Caco-2 (cell line): ENCODE data around the gene PDCD6IP. TPM values are rescaled to one million over a fixed set of nuclear protein-coding genes. Genes with fewer than 3 reads are reported as not detected.

Experiments
- BruUV-seq: library from RNA; stranded (reverse); fragments of 400-500 nt; replicated peaks from 2 replicates; lab custom pipeline; 2021; lab: Mats Ljungman, UMichigan
- CTCF ChIA-PET: fragments of 300-600 bp; sonication (Branson Sonifier 250); formaldehyde crosslinking; loops from one replicate; lab custom pipeline; 2022; ENCODE audit warnings: antibody characterized with exemption; lab: Charles Lee
- POLR2A ChIA-PET: fragments of 300-600 bp; sonication (Branson Sonifier 250); formaldehyde crosslinking; loops from one replicate; lab custom pipeline; 2022; ENCODE audit warnings: antibody characterized with exemption; lab: Charles Lee
- DNase-seq, 2 experiments: peaks; one replicate each; pipeline versions ENCODE4 v3.0.0 to v3.0.0-alpha.2; 2020 to 2022
- H3K27me3 ChIP-seq: replicated peaks from 2 replicates; pipeline ENCODE4 v1.6.0; 2011; ENCODE audit warnings: low read length; ENCODE audit not compliant: control insufficient read depth, insufficient read depth
- H3K36me3 ChIP-seq: 2 replicates; pipeline ENCODE4 v1.5.1; 2011; ENCODE audit warnings: low read length; ENCODE audit not compliant: control insufficient read depth, insufficient read depth
- H3K4me1 ChIP-seq: fragments of 250-450 bp; sonication (Bioruptor Pico); 2 replicates; pipeline ENCODE4 v1.5.1; 2020; ENCODE audit warnings: mild to moderate bottlenecking
- H3K4me3 ChIP-seq: 2 replicates; pipeline ENCODE4 v1.5.1; 2011; ENCODE audit warnings: low read depth, mild to moderate bottlenecking, control low read depth, low read length
- H3K9me3 ChIP-seq: fragments of 250-450 bp; sonication (Bioruptor Pico); 2 replicates; pipeline ENCODE4 v1.5.1; 2020; ENCODE audit warnings: mild to moderate bottlenecking, moderate library complexity
- H3K27ac Mint-ChIP-seq: one replicate; pipeline ENCODE4 v1.8.0; 2022; ENCODE audit warnings: mixed read lengths; ENCODE audit not compliant: unreplicated experiment
- H3K27me3 Mint-ChIP-seq: one replicate; pipeline ENCODE4 v1.8.0; 2022; ENCODE audit warnings: mixed read lengths; ENCODE audit not compliant: insufficient read depth, unreplicated experiment
- H3K36me3 Mint-ChIP-seq: one replicate; pipeline ENCODE4 v1.8.0; 2022; ENCODE audit warnings: mild to moderate bottlenecking, mixed read lengths; ENCODE audit not compliant: insufficient read depth, unreplicated experiment
- H3K4me1 Mint-ChIP-seq: one replicate; pipeline ENCODE4 v1.8.0; 2022; ENCODE audit warnings: low read depth, mixed read lengths; ENCODE audit not compliant: unreplicated experiment
- H3K4me3 Mint-ChIP-seq: one replicate; pipeline ENCODE4 v1.8.0; 2022; ENCODE audit warnings: mild to moderate bottlenecking, moderate library complexity, mixed read lengths; ENCODE audit not compliant: unreplicated experiment
- H3K9me3 Mint-ChIP-seq: one replicate; pipeline ENCODE4 v1.8.0; 2022; ENCODE audit warnings: mixed read lengths; ENCODE audit not compliant: unreplicated experiment
- CTCF ChIP-seq, 2 experiments: fragments of 200-600 bp in 1 of 2; IDR thresholded peaks; 1 replicate in 1 of 2; 2 replicates in 1 of 2; pipeline versions ENCODE4 v1.5.1 to v1.8.0; 2011 to 2022; ENCODE audit warnings: antibody characterized with exemption in 1 of 2, control low read depth in 1 of 2, inconsistent platforms in 1 of 2, low read depth in 1 of 2, low read length in 1 of 2, mild to moderate bottlenecking in 1 of 2, moderate library complexity in 1 of 2; ENCODE audit not compliant: insufficient read depth in 1 of 2, severe bottlenecking in 1 of 2, unreplicated experiment in 1 of 2
- intact Hi-C: fragments of 100-400 bp; cut with micrococcal nuclease; formaldehyde crosslinking; loops from one replicate; pipeline ENCODE4 v1.10.0; 2022; ENCODE audit not compliant: unreplicated experiment
- total RNA-seq: library from RNA; stranded (reverse); gene quantifications from 2 replicates; pipeline ENCODE4 v1.2.3, GENCODE V29; 2022

PDCD6IP gene
- total RNA-seq, 1 experiment from 2014 or later = 185 TPM

GRCh38 chr3:33868309-33868708, 69.9 kb downstream of the PDCD6IP start:
- ChIA-PET POLR2A (no interaction called here), CTCF (no interaction called here)
- no TSS peak for BruUV-seq

GRCh38 chr3:33869977-33870376, 71.5 kb downstream of the PDCD6IP start:
- CTCF ChIA-PET = no interaction called here
- intact Hi-C loops = no loop called here
- Histone ChIP-seq H3K36me3 (no peaks in the 10 kb centered on the region), H3K4me1 (no peaks in the 10 kb centered on the region), H3K27me3 (no peaks in the 10 kb centered on the region), H3K4me3 (no peak overlapping the region), H3K9me3 (no peaks in the 10 kb centered on the region)
- no peak overlapping the region for H3K4me3 Mint-ChIP-seq
- no TSS peak for BruUV-seq
- no peak for TF ChIP-seq CTCF (IDR thresholded peaks at IDR 0.05; ENCODE audit: insufficient read depth in 1 of 2, low read depth in 1 of 2, low read length in 1 of 2, severe bottlenecking in 1 of 2, unreplicated experiment in 1 of 2)
- H3K4me1 Mint-ChIP-seq = no peaks in the 10 kb centered on the region
- no peak for DNase-seq
- H3K9me3 Mint-ChIP-seq = no peaks in the 10 kb centered on the region
- H3K27ac Mint-ChIP-seq = no peak overlapping the region
- POLR2A ChIA-PET = no interaction called here
- peaks cover 19% of the 10 kb centered on the region for H3K36me3 Mint-ChIP-seq
- H3K27me3 Mint-ChIP-seq = peaks cover 3% of the 10 kb centered on the region

More at GRCh38 chr3:33868309-33868708, 69.9 kb downstream of the PDCD6IP start:
- Mint-ChIP-seq H3K4me3 (no peak overlapping the region), H3K27ac (no peak overlapping the region), H3K36me3 (peaks cover 29% of the 10 kb centered on the region), H3K9me3 (no peaks in the 10 kb centered on the region), H3K27me3 (no peaks in the 10 kb centered on the region), H3K4me1 (no peaks in the 10 kb centered on the region)
- Histone ChIP-seq H3K27me3 (no peaks in the 10 kb centered on the region), H3K36me3 (no peaks in the 10 kb centered on the region), H3K4me1 (no peaks in the 10 kb centered on the region), H3K9me3 (no peaks in the 10 kb centered on the region), H3K4me3 (no peak overlapping the region)
- intact Hi-C loops = no loop called here
- DNase-seq = no peak
- no peak for TF ChIP-seq CTCF (IDR thresholded peaks at IDR 0.05; ENCODE audit: insufficient read depth in 1 of 2, low read depth in 1 of 2, low read length in 1 of 2, severe bottlenecking in 1 of 2, unreplicated experiment in 1 of 2)

- no peaks in the 10 kb centered on the region for H3K36me3 ChIP-seq
- ChIA-PET CTCF (no interaction called here), POLR2A (no interaction called here)
- BruUV-seq = no TSS peak
- intact Hi-C loops = no loop called here
- Mint-ChIP-seq H3K36me3 (peaks cover 11% of the 10 kb centered on the region), H3K9me3 (no peaks in the 10 kb centered on the region), H3K27me3 (peaks cover 3% of the 10 kb centered on the region), H3K27ac (no peak overlapping the region), H3K4me3 (no peak overlapping the region), H3K4me1 (no peaks in the 10 kb centered on the region)
- H3K4me1 ChIP-seq = no peaks in the 10 kb centered on the region
- no peak overlapping the region for H3K4me3 ChIP-seq
- no peaks in the 10 kb centered on the region for H3K27me3 ChIP-seq
- DNase-seq = no peak
- no peaks in the 10 kb centered on the region for H3K9me3 ChIP-seq
- no peak for TF ChIP-seq CTCF (IDR thresholded peaks at IDR 0.05; ENCODE audit: insufficient read depth in 1 of 2, low read depth in 1 of 2, low read length in 1 of 2, severe bottlenecking in 1 of 2, unreplicated experiment in 1 of 2)
These were observed 76.4 kb downstream of the PDCD6IP start for GRCh38 chr3:33874815-33875214.
